HG03066 (cell line): ENCODE data around the gene ZNF786.
"Not testable (repeated sequence)": the region's sequence is repeated elsewhere in the genome, so short reads cannot be mapped to it uniquely, and the experiment has no call there.

Experiments
- ATAC-seq: cut with Tn5 transposase; IDR thresholded peaks from one replicate; pipeline ENCODE4 v1.9.1; 2021; ENCODE audit warnings: low read depth; ENCODE audit not compliant: unreplicated experiment

Gene ZNF786

DNA sequence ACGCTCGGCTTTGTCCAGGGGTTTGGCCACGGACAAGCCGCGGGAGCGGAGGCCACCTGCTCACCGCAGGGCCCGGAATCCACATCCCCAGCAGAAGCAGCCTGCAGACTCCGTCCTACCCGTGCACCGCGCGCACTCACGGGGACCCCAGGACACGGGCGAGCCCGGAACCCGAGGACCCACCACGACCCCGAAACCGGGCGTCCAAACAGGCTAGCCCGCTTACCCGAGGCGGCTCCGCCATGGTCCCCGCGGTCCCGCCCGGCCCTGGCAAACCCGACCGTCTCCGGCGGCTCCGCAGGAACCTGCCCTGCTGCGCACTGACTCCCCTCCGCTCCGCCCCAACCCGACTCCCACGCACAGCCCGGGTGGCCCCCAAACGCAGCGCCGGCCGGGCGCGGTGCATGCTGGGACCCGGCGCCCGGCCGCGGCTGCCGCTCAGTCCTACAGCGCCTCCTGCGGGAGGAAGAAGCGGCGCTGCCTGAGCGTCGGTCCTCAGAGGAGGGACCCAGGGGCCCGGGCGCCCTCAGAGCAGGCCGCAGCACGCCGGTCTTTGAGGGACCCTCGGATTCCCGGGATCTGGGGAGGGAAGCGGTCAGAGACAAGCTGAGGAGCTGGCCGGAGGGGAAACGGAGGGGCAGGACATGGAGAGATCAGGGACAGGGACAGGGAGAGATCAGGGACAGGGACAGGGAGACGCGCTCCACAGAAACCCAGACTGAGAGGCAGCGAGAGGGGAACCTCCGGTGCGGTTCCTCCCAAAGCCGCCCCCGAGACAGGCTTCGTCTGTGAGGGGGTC is at the start of gene ZNF786:
Gene ZNF786, minus strand, starts transcription at position 322 of the 799 bp plus-strand sequence. Its CDS starts 78 bp downstream, at position 244.
- ATAC-seq, result peak; percentile 77

DNA sequence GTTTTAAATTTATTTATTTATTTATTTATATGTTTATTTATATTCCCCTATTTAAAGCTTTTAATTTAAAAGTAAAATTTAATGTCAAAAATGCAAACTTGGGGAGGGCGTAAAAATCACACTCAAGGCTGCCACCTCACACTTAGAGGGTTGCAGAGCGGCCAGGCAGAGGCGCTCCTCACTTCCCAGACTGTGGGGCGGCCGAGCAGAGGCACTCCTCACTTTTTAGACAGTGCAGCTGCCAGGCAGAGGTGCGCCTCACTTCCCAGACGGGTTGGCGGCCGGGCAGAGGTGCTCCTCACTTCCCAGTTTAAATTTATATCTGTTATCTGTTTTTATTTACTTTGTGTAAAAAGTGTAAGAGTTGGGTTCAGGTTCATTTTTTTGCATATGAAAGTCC is 45.6 kb upstream of the ZNF786 start:
- no peak for ATAC-seq

- ATAC-seq, result no peak
These were observed 42.7 kb upstream of the ZNF786 start for GRCh38 chr7:149133028-149133710.

- ATAC-seq, result no peak
These were observed 40.2 kb upstream of the ZNF786 start for GRCh38 chr7:149130572-149131198.

DNA sequence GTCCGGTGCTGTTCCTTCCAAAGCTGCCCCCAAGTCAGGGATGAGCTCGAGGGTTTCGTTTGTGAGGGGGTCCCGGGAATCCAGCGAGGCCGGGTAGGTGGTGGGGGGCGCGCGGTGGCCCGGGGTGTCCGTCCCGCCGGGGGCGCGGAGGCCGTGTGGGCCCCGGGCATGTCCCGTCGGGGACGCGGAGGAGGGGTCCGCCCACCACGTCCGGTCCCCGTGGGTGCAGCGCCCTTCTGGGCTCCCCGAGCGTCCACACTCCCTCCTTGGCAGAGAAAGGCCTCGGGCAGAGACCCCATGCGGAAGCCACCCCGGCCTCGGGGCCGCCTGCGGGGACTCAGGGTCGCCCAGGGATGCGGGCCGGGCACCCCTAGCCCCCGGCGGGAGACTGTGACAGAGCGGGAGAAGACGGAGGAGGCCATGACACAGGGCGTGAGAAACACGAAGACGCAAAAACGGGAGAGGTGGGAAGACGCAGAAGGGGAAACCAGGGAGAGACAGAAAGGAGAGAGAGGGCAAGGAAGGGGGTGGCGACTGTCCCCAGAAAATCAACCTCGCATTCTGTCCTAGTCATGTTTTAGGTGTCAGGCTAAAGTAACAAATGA is 36.2 kb upstream of the ZNF786 start:
- peak; percentile 45 for ATAC-seq

DNA sequence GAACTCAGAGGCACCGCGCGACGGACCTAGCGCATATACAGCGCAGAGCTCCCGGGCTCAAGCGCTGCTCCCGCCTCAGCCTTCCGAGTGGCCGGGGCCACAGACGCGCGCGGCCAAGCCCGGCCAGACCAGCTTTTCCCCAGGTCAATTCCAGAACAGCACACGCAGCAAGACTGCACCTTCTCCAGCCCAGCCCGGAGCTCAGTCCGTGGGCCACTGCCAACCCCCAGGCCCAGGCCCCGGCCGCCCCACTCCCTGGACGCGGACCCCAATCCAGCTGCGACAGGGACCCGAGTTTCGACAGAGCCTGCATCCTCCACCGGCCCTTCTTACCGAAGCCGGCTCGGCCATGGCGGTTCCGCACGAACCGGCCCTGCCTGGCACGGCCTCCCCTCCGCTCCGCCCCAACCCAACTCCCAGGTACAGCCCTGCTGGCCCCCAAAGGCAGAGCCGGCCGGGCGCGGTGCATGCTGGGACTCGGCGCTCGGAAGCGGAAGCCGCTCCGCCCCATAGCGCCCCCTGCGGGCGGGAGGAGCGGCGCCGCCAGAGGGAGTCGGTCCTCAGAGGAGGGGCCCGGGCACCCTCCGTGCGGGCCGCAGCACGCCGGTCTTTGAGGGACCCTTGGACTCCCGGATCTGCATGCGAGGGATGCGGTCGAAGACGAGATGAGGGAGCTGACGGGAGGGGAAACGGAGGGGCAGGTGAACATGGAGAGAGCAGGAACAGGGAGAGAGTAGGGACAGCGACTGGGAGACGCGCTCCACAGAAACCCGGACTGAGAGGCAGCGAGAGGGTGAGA is 35.5 kb upstream of the ZNF786 start, which contains the start of gene ZNF425:
Gene ZNF425, minus strand, starts transcription at position 462 of the 799 bp plus-strand sequence. Its CDS starts 111 bp downstream, at position 351.
- peak; percentile 80 for ATAC-seq

GRCh38 chr7:149125189-149125862 is 34.8 kb upstream of the ZNF786 start:
- peak; percentile 1 for ATAC-seq

GRCh38 chr7:149109969-149110368 is 19.5 kb upstream of the ZNF786 start:
- ATAC-seq, result no peak

DNA sequence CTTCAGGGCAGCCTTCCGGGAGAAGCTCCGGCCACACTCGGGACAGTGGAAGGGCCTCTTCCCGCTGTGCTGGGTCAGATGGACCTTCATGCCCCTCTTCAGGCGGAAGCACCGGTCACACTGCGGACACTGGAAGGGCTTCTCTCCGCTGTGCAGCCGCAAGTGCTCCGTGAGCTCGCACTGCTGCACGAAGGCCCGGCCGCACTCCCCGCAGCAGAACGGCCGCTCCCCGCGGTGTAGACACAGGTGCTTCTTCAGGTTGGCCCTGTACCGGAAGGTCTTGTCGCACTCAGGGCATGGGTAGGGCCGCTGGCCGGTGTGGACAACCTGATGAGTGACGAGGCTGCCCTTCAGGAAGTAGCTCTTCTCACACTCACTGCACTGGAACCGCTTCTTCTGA is 14.2 kb upstream of the ZNF786 start:
- no peak for ATAC-seq

GRCh38 chr7:149104214-149104613 is 13.7 kb upstream of the ZNF786 start:
- ATAC-seq, result no peak

DNA sequence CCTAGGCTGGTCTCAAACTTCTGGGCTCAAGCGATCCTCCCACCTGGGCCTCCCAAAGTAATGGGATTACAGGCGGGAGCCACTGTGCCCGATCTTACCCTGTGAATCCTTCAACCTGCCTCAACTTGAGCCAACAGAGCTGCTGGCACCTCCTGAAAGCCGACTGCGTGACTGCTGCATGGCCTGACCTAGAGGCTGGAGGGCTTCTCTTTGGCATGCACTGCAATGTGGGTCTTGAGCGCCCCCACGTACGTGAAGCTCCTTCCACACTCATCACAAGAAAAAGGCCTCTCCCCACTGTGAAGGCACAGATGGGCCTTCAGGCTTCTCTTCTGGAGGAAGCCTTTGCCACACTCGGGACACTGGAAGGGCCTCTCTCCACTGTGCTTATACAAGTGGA is 12.9 kb upstream of the ZNF786 start:
- ATAC-seq, result no peak

- ATAC-seq, result no peak
These were observed 12.1 kb upstream of the ZNF786 start for GRCh38 chr7:149102666-149103065.

DNA sequence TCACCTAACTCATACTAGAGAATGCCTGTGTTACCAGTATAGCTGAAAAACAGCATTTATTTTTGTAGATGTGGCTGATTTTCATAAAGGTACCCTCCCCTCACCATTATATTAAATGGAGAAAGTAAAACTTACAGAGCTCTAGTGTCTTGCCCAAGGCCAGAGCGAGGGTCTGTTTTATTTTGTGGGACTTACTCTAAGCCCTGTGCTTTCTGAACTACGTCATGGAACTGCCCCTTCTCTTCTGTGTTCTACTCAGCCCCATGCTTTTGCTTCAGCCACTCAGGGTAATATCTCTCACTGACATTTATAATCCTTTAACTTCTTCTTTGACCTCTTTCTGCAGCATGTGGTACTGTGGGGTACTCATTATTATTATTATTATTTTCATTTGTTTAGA is 10.3 kb upstream of the ZNF786 start:
- no peak for ATAC-seq

GRCh38 chr7:149099058-149099457 is 8.5 kb upstream of the ZNF786 start:
- ATAC-seq, result no peak

DNA sequence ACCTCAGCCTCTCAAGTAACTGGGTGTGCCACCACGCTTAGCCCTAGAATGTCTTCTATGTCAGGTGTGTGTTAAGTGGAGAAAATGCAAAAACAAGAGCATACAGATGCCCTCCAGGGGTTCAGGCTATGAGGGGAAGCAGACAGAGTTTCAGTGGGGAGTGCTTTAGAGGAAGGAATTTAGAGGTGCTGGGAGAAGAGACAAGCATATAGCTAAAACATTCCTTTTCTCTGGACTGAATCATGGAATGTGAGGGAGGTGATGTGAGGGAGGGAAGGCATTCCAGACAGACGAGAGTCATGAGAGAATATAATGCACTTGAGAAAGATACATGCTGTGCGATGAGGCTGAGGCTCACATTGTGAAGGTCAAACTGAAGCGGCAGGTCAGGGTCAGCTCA is 6.6 kb upstream of the ZNF786 start:
- ATAC-seq, result no peak

GRCh38 chr7:149093228-149093627 is 2.7 kb upstream of the ZNF786 start:
- ATAC-seq, result no peak

DNA sequence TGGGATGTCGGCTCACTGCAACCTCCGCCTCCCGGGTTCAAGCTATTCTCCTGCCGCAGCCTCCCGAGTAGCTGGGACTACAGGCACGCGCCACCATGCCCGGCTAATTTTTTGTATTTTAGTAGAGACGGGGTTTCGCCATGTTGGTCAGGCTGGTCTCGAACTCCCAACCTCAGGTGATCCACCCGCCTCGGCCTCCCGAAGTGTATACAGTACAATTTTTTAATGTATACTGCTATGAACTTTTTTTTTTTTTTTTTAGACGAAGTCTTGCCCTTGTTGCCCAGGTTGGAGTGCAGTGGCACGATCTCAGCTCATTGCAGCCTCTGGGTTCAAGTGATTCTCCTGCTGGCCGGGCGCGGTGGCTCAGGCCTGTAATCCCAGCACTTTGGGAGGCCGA is 1.7 kb upstream of the ZNF786 start:
- not testable (repeated sequence) for ATAC-seq

- no peak for ATAC-seq
These were observed 3.1 kb downstream of the ZNF786 start for GRCh38 chr7:149087376-149087775.

DNA sequence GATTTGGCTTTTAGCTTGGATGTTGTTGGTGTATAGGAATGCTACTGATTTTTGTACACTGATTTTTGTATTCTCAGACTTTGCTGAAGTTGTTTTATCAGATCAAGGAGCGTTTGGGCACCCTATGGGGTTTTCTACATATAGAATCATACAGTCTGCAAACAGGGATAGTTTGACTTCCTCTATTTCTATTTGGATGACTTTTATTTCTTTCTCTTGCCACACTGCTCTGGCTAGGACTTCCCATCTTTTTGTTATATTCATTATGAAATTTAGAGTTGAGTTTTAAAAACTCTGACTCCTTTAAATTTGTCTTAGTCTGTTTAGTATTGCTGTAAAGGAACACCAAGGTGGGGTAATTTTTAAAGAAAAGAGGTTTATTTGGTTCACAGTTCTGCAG is 4.7 kb downstream of the ZNF786 start:
- no peak for ATAC-seq

GRCh38 chr7:149084407-149084806 is 6.1 kb downstream of the ZNF786 start:
- ATAC-seq, result no peak
